Fibroblast of upper back skin (primary cell): ENCODE results near the gene FAF1.
"Not testable (repeated sequence)": the region's sequence is repeated elsewhere in the genome, so short reads cannot be mapped to it uniquely, and the experiment has no call there.

Experiments used
- DNase-seq: peaks from one replicate; pipeline ENCODE4 v3.0.0-alpha.2; 2013

Gene FAF1

GRCh38 chr1:50836117-50836516 lies 124.0 kb downstream of the FAF1 start:
- DNase-seq: no peak

GRCh38 chr1:50833216-50833615 lies 126.9 kb downstream of the FAF1 start:
- DNase-seq: no peak

GRCh38 chr1:50832167-50832566 lies 127.9 kb downstream of the FAF1 start:
- no peak for DNase-seq

GRCh38 chr1:50831300-50832061 lies 128.6 kb downstream of the FAF1 start:
- DNase-seq: no peak

GRCh38 chr1:50830621-50831020 lies 129.4 kb downstream of the FAF1 start:
- DNase-seq: no peak

- DNase-seq: peak; percentile 18
Observed at GRCh38 chr1:50829014-50829958, 130.8 kb downstream of the FAF1 start.

GRCh38 chr1:50827546-50827945 lies 132.5 kb downstream of the FAF1 start:
- DNase-seq: no peak

- not testable (repeated sequence) for DNase-seq
Observed at GRCh38 chr1:50826792-50827191, 133.3 kb downstream of the FAF1 start.

- peak; percentile 18 for DNase-seq
Observed at GRCh38 chr1:50822035-50822776, 137.9 kb downstream of the FAF1 start.

- no peak for DNase-seq
Observed at GRCh38 chr1:50820545-50820944, 139.5 kb downstream of the FAF1 start.

- no peak for DNase-seq
Observed at GRCh38 chr1:50812346-50812745, 147.7 kb downstream of the FAF1 start.

- DNase-seq: no peak
Observed at GRCh38 chr1:50808296-50808695, 151.8 kb downstream of the FAF1 start.

GRCh38 chr1:50796272-50796671 lies 163.8 kb downstream of the FAF1 start:
- DNase-seq: no peak

GRCh38 chr1:50793521-50793920 lies 166.5 kb downstream of the FAF1 start:
- no peak for DNase-seq

GRCh38 chr1:50787266-50787665 lies 172.8 kb downstream of the FAF1 start:
- no peak for DNase-seq

- no peak for DNase-seq
Observed at GRCh38 chr1:50783286-50783685, 176.8 kb downstream of the FAF1 start.

GRCh38 chr1:50780797-50781196 lies 179.3 kb downstream of the FAF1 start:
- no peak for DNase-seq

GRCh38 chr1:50779801-50780200 lies 180.3 kb downstream of the FAF1 start:
- no peak for DNase-seq

- DNase-seq: no peak
Observed at GRCh38 chr1:50775740-50776139, 184.3 kb downstream of the FAF1 start.

- peak; percentile 66 for DNase-seq
Observed at GRCh38 chr1:50774759-50775351, 185.2 kb downstream of the FAF1 start.

- DNase-seq: no peak
Observed at GRCh38 chr1:50766688-50767087, 193.4 kb downstream of the FAF1 start.

- not testable (repeated sequence) for DNase-seq
Observed at GRCh38 chr1:50756543-50756942, 203.5 kb downstream of the FAF1 start.

- DNase-seq: not testable (repeated sequence)
Observed at GRCh38 chr1:50754764-50755163, 205.3 kb downstream of the FAF1 start.
